Hepatocyte (in vitro differentiated cells): Measurements from ENCODE around the gene SEPTIN10. TPM values are rescaled to one million over a fixed set of nuclear protein-coding genes. Genes with fewer than 3 reads are reported as not detected.

Source experiments
- DNase-seq: peaks from one replicate; pipeline ENCODE4 v3.0.0-alpha.2; 2016; ENCODE audit warnings: low spot score
- H2AFZ ChIP-seq: fragments of 200-600 bp; sonication (generic); 2 replicates; pipeline ENCODE4 v1.6.0; 2016; ENCODE audit warnings: antibody characterized with exemption, mild to moderate bottlenecking
- H3K27ac ChIP-seq: fragments of 200-600 bp; sonication (generic); 2 replicates; pipeline ENCODE4 v1.5.1; 2016; ENCODE audit warnings: mild to moderate bottlenecking
- H3K27me3 ChIP-seq: fragments of 200-600 bp; sonication (generic); 2 replicates; pipeline ENCODE4 v1.6.1; 2016
- H3K36me3 ChIP-seq: fragments of 200-600 bp; sonication (generic); replicated peaks from 2 replicates; pipeline ENCODE4 v1.5.1; 2016; ENCODE audit warnings: low read depth; ENCODE audit not compliant: insufficient read depth
- H3K4me1 ChIP-seq: fragments of 200-600 bp; sonication (generic); 2 replicates; pipeline ENCODE4 v1.5.1; 2016; ENCODE audit warnings: mild to moderate bottlenecking, moderate library complexity; ENCODE audit not compliant: insufficient read depth
- H3K4me2 ChIP-seq: fragments of 200-600 bp; sonication (generic); 2 replicates; pipeline ENCODE4 v1.6.0; 2016
- H3K4me3 ChIP-seq: fragments of 200-600 bp; sonication (generic); 2 replicates; pipeline ENCODE4 v1.5.1; 2016; ENCODE audit warnings: mild to moderate bottlenecking
- H3K79me2 ChIP-seq: fragments of 200-600 bp; sonication (generic); 2 replicates; pipeline ENCODE4 v1.6.0; 2017; ENCODE audit warnings: mild to moderate bottlenecking
- H3K9me2 ChIP-seq: fragments of 200-600 bp; sonication (generic); replicated peaks from 2 replicates; pipeline ENCODE4 v1.6.0; 2017; ENCODE audit warnings: mild to moderate bottlenecking; ENCODE audit not compliant: insufficient read depth
- H3K9me3 ChIP-seq: fragments of 200-600 bp; sonication (generic); 2 replicates; pipeline ENCODE4 v1.5.1; 2016; ENCODE audit warnings: low read depth, mild to moderate bottlenecking
- H4K20me1 ChIP-seq: fragments of 200-600 bp; sonication (generic); 2 replicates; pipeline ENCODE4 v1.6.0; 2016; ENCODE audit warnings: mild to moderate bottlenecking; ENCODE audit not compliant: insufficient read depth, poor library complexity, severe bottlenecking
- EZH2 ChIP-seq: fragments of 200-600 bp; sonication (generic); IDR thresholded peaks from 2 replicates; pipeline ENCODE4 v1.6.1; 2016; ENCODE audit warnings: antibody characterized with exemption, mild to moderate bottlenecking, borderline replicate concordance
- EZH2phosphoT487 ChIP-seq: fragments of 200-600 bp; sonication (generic); IDR thresholded peaks from one replicate; pipeline ENCODE4 v1.6.1; 2018; ENCODE audit warnings: antibody characterized with exemption, mild to moderate bottlenecking, low read depth, moderate library complexity; ENCODE audit not compliant: unreplicated experiment, severe bottlenecking
- WGBS: methylation state at CpG from one replicate; pipeline ENCODE4 v1.1.6; 2016; ENCODE audit warnings: low lambda C conversion rate; ENCODE audit errors: missing lambda C conversion rate; 5-methylcytosine and 5-hydroxymethylcytosine counted together
- polyA plus RNA-seq: library from polyadenylated mRNA; unstranded; fragments of >200 nt; fragmentation: Nextera tagmentation; extraction: Ambion mirVana; gene quantifications from 2 replicates; pipeline ENCODE4 v1.2.1, GENCODE V29; 2016
- total RNA-seq: library from RNA; depleted of rRNA; stranded (reverse); fragments of >200 nt; gene quantifications from 2 replicates; pipeline ENCODE4 v1.2.3, GENCODE V29; 2014
- TF ChIP-seq, protein P1 (sequence below): fragments of 200-600 bp; sonication (generic); IDR thresholded peaks from 2 replicates; pipeline ENCODE4 v1.5.1; 2016; ENCODE audit warnings: antibody characterized with exemption, mild to moderate bottlenecking; ENCODE audit not compliant: poor library complexity

SEPTIN10 gene
- total and polyA plus RNA-seq, 2 experiments from 2014 or later = 38.7 to 58.7 TPM

DNA sequence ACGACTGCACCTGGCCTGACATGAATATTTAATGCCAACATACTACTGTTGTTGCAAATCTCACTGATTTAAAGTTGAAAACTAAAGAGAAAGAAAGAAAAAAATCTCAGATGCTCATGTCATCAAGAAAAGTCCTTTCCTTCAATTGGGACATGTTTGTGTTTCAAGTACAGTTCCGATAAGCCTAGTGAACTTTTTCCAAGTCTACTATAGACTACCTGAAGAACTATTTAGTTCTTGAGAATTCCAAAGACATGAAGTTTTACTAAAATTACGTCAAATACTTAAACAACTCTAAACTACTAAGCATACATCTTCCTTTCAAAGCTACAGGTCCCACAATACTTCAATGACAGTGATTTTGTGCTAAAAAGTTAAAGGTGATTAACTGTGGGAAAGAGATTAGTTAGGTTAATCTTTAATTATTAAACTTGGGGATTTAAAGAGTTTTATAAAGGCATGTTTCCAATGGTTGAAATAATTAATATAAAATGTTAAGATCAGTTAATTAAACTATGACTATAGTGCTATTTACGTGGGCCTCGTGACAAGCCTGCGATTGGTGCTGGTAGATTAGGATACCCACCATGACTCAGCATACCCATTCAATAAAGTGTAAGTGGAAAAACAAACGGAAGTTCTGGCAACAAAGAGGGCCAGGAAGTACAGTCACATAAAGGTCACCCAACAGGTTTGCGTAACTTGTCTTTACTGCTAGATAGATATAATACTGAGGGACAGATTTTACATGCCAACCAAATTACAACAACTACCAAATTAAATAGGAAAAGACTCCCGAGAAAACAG is 55.5 kb downstream of the SEPTIN10 start:
- no peaks in the 10 kb centered on the region for H3K36me3 ChIP-seq
- H4K20me1 ChIP-seq = no peaks in the 10 kb centered on the region
- peak; percentile 13 for DNase-seq
- 76% methylated on average over 9 of the region's 9 CpGs for WGBS
- H3K9me3 ChIP-seq = no peaks in the 10 kb centered on the region
- H3K79me2 ChIP-seq = no peaks in the 10 kb centered on the region
- H3K27ac ChIP-seq = peak overlapping the region; percentile 16
- H3K9me2 ChIP-seq = no peaks in the 10 kb centered on the region
- H3K4me2 ChIP-seq = no peak overlapping the region
- no peak overlapping the region for H2AFZ ChIP-seq
- TF ChIP-seq EZH2phosphoT487 (no peak), EZH2 (no peak)
- TF ChIP-seq, protein P1, sequence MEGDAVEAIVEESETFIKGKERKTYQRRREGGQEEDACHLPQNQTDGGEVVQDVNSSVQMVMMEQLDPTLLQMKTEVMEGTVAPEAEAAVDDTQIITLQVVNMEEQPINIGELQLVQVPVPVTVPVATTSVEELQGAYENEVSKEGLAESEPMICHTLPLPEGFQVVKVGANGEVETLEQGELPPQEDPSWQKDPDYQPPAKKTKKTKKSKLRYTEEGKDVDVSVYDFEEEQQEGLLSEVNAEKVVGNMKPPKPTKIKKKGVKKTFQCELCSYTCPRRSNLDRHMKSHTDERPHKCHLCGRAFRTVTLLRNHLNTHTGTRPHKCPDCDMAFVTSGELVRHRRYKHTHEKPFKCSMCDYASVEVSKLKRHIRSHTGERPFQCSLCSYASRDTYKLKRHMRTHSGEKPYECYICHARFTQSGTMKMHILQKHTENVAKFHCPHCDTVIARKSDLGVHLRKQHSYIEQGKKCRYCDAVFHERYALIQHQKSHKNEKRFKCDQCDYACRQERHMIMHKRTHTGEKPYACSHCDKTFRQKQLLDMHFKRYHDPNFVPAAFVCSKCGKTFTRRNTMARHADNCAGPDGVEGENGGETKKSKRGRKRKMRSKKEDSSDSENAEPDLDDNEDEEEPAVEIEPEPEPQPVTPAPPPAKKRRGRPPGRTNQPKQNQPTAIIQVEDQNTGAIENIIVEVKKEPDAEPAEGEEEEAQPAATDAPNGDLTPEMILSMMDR = no peak
- no peak overlapping the region for H3K4me3 ChIP-seq
- no peaks in the 10 kb centered on the region for H3K4me1 ChIP-seq
- H3K27me3 ChIP-seq = no peaks in the 10 kb centered on the region

DNA sequence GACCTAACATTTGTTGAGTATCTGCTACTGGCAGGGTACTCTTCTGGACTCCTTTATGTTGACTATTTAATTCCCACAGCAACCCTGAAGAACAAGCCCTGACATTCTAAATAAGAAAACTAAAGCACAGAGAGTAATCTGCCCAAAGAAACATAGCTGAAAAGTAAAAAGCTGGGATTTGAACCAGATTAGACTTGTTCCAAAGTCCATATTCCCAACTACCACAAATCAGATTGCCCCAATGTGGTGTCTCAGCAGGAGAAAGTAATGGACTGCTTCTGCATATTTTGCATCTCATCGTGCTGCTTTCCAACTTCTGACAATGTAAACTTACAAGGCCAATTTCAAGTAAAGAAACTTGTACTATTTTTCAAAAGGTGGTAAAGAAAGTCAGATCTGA is 56.5 kb downstream of the SEPTIN10 start:
- Histone ChIP-seq H3K9me3 (no peaks in the 10 kb centered on the region), H3K4me2 (no peak overlapping the region), H3K79me2 (no peaks in the 10 kb centered on the region), H2AFZ (no peak overlapping the region), H3K9me2 (no peaks in the 10 kb centered on the region), H4K20me1 (no peaks in the 10 kb centered on the region), H3K4me1 (no peaks in the 10 kb centered on the region), H3K4me3 (no peak overlapping the region), H3K27me3 (no peaks in the 10 kb centered on the region), H3K27ac (no peak overlapping the region), H3K36me3 (no peaks in the 10 kb centered on the region)
- TF ChIP-seq, protein P1 = no peak
- no peak for TF ChIP-seq EZH2phosphoT487
- TF ChIP-seq EZH2 = no peak
- DNase-seq = no peak
- 84% methylated on average over 1 of the region's 1 CpG for WGBS

DNA sequence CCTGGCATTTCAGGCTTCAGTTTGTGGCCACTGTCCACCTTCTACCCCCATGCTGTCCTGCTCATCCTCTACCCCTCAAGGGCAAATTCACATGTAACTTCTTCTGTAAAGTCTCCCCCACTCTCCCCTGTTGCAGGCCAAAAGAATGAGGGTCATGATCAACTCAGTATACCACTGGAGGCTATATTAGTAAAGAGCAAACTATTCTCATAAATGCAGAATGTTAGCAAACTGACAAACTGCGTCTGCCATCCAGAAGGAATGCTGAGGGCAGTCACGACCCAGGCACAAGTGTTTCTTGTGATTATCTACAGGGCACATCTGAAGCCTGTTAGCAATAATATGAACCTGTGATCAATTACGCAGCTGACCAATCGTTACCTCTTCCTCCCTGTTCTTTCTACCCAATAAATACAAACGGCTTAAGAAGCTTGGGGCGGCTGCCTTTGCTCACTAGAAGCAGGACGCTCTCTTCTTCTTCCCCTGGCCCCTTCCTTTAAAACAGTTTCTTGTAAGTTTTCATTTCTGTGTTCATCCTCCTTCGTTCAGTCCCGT is 58.3 kb downstream of the SEPTIN10 start:
- no peaks in the 10 kb centered on the region for H3K9me2 ChIP-seq
- no peak for DNase-seq
- no peaks in the 10 kb centered on the region for H3K9me3 ChIP-seq
- no peaks in the 10 kb centered on the region for H3K4me1 ChIP-seq
- 65% methylated on average over 9 of the region's 9 CpGs for WGBS
- no peaks in the 10 kb centered on the region for H3K27me3 ChIP-seq
- H3K27ac ChIP-seq = no peak overlapping the region
- H3K36me3 ChIP-seq = no peaks in the 10 kb centered on the region
- no peak overlapping the region for H3K4me2 ChIP-seq
- TF ChIP-seq EZH2 (no peak), EZH2phosphoT487 (no peak)
- TF ChIP-seq, protein P1 = no peak
- H2AFZ ChIP-seq = no peak overlapping the region
- no peaks in the 10 kb centered on the region for H3K79me2 ChIP-seq
- no peaks in the 10 kb centered on the region for H4K20me1 ChIP-seq
- no peak overlapping the region for H3K4me3 ChIP-seq
